GM12875 (cell line): ENCODE data around the gene SLC6A12.

Experiments
- H3K4me3 ChIP-seq: one replicate; pipeline ENCODE4 v1.5.1; 2011; ENCODE audit warnings: low read depth, low read length, control low read depth
- TF ChIP-seq, protein P1 (sequence below): IDR thresholded peaks from 2 replicates; pipeline ENCODE4 v1.5.1; 2011; ENCODE audit warnings: low read depth, mild to moderate bottlenecking, control low read depth, inconsistent platforms, low read length, moderate library complexity, borderline replicate concordance; ENCODE audit not compliant: insufficient read depth

The SLC6A12 gene

DNA sequence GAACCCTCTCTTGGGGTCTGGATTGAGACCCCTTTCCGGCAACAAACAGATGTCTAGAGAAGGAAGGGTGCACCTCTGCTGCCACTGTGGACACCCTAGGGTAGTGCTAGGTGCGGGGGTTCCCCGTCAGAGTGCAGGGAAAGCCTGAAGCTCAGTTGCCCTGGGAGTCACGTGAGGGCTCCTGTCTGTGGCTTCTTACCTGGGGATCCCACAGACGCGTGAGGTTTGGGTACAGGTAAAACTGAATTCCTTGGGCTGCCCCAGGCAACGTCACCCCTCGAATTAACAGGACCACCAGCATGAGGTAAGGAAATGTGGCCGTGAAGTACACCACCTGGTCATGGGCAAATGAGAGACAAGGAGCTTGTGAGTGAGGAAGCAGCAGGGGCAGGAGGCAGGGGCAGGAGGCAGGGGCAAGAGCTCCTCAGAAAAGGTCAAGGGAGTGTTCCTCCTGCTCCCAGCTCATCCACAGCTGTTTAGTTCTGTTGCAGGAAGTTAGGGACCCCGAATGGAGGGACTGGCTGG lies 21.0 kb upstream of the SLC6A12 start:
- no peak overlapping the region for H3K4me3 ChIP-seq
- TF ChIP-seq, protein P1, sequence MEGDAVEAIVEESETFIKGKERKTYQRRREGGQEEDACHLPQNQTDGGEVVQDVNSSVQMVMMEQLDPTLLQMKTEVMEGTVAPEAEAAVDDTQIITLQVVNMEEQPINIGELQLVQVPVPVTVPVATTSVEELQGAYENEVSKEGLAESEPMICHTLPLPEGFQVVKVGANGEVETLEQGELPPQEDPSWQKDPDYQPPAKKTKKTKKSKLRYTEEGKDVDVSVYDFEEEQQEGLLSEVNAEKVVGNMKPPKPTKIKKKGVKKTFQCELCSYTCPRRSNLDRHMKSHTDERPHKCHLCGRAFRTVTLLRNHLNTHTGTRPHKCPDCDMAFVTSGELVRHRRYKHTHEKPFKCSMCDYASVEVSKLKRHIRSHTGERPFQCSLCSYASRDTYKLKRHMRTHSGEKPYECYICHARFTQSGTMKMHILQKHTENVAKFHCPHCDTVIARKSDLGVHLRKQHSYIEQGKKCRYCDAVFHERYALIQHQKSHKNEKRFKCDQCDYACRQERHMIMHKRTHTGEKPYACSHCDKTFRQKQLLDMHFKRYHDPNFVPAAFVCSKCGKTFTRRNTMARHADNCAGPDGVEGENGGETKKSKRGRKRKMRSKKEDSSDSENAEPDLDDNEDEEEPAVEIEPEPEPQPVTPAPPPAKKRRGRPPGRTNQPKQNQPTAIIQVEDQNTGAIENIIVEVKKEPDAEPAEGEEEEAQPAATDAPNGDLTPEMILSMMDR = no peak

DNA sequence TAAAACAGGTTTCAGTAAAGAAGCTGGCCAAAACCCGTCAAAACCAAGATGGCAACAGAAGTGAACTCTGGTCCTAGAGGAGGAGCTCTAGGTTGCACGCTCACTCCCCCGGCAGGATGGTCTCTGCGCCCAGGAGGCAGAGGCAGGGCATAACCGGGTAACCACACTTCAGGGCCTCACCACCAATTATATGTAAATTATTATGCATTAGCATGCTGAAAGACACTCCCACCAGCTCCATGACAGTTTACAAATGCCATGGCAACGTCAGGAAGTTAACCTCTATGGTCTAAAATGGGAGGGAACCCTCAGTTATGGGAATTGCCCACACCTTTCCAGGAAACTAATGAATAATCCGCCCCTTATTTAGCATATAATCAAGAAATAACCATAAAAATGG lies 20.1 kb upstream of the SLC6A12 start:
- H3K4me3 ChIP-seq = no peak overlapping the region
- TF ChIP-seq, protein P1 = no peak

DNA sequence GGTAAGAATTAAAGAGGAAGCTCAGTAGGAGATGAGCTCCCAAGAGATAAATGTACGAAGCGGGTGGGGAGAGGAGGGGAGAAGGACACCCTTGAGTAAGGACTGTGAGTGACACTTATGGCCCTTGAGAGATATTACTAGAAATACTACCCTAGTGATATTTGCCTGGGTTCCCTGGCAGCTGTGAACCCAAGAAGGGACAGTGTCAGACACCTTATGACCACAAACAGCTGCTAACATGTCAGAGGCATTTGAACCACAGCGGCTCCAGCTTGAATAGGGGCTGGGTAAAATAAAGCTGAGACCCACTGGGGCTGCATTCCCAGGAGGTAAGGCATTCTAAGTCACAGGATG lies 19.6 kb upstream of the SLC6A12 start:
- H3K4me3 ChIP-seq = no peak overlapping the region
- TF ChIP-seq, protein P1 = no peak

DNA sequence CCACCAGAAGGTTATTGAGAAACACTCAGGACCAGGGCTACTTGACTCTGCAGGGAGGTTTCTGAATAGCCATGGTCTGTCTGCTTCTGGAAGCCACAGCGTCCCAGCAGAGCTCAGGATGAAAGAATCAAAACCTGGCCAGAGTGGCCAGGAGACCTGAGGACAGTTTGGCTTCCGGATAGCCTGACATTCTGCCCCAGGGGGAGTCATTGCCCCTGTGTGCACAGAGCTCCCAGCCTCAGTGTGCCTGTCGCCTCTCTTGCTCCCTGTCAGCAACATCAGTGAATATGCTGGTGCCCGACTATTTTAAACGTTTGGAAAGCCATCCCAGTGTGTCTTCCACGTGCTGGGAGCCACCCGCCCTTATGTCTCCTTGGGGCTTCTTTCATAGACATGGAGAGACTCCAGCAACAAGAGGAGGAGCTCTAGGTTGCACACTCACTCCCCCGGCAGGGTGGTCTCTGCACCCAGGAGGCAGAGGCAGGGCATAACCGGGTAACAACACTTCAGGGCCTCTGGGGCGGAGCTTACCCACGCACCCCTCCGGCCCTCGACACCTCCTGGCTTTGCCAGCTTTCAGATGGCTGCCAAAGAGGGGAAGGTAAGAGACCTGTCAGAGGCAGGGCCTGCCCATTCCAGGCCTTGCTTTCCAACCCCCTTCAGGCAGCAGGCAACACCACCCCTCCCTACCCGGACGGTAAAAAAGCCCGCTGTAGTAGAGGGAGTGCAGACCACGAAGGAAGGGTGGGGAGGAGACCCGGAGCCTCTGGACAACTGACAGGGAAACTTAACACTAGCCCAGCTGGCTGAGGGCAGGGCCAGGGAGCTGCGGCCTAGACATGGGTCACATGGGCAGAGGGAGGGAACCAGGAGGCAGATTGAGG lies 19.0 kb upstream of the SLC6A12 start:
- TF ChIP-seq, protein P1 = no peak
- H3K4me3 ChIP-seq = no peak overlapping the region

DNA sequence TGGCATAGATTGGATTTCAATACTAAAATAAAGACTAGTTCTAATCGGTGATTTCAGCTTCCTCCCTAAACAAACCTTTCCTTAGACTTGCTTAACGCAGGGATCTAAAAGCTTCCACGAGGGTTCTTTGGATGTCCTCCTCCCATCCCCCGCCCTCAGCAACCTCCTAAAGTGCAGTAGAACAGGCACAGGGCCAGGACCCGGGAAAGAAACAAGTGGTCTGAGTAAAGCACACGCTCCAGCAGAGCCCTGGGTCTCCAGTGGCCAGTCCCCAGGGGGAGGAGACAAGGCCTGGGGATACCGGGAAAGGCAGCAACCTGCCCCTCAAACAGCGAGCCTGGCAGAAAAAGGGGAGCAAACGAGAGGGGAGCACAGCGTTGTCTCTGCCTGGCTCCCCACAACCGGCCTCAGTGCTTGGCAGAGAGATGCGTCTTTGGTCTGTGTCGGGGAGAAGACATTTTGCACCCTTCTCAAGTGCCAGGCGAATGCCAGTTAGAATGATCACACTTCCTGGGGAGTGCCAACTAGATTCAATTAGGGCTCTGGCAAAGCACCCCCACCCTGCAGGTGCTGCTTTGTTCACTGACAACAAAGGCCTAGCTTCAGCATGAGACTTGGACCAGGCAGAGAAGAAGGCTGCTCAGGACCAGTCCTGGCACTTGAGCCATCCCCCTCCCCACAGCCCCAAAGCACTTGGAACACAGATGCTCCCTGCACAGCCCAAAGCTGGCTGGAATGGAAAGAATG lies 17.1 kb upstream of the SLC6A12 start:
- TF ChIP-seq, protein P1 = no peak
- H3K4me3 ChIP-seq = no peak overlapping the region

DNA sequence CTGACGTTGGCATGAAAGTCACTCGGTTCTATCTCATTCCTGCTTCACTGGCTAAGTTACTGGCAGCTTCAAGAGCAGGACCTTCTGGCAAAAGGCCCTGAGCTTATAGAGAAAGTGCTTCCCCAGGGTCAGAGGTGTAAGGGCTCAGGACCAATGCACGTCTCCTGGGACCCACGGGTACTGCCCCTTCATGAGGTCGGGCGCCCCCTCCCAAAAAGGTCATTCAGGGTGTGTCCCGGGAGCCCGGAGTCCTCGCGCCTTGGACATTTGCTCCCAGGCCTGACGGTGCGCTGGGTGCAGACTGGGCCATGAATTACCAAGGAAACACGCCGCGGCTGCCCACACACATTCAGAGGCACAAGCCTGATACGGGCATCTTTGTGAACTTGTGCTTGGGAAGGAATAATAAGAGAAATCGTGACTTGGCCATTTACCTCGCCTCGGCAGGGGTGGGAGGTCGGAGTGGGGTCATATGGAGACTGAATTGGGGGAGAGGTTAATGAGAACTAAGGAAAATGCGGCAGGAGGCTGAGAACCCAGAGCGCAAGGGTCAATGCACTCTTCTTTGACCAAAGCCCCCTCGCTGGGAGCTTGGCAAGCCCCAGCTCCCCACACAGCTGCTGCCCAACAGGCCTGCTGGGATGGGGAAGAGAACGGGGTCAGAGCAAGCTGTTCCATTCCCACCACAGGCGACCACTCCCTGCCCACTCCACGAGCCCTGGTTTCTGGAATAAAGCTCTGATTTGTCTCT lies 15.7 kb upstream of the SLC6A12 start:
- TF ChIP-seq, protein P1 = no peak
- H3K4me3 ChIP-seq = no peak overlapping the region
